HG02981 (cell line): ENCODE measurements around the gene EYS.
"Not testable (repeated sequence)": the region's sequence is repeated elsewhere in the genome, so short reads cannot be mapped to it uniquely, and the experiment has no call there.

Source experiments
- ATAC-seq: cut with Tn5 transposase; IDR thresholded peaks from one replicate; pipeline ENCODE4 v1.9.1; 2021; ENCODE audit warnings: mild to moderate bottlenecking, moderate library complexity; ENCODE audit not compliant: unreplicated experiment

The EYS gene

GRCh38 chr6:65469650-65470049 lies 237.4 kb downstream of the EYS start:
- ATAC-seq: no peak

- ATAC-seq: no peak
These were observed 238.7 kb downstream of the EYS start for GRCh38 chr6:65468307-65468706.

DNA sequence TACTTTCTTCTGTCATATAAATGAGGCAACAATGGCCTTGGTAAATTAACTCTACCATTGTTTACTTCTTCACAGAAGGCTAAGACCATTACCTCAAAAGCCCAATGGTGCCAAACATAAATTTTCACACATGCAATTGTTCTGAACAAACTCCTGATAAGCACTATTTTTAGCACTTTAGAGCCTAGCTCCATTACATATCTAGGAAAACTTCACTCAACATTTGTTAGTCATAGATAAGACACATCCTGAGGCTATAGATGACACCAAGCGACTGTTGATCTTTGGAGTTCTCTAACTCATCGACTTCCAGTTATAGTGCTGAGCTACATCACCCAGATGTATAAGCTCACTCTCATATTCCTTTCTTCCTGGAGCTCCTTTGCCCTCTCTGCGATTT lies 245.9 kb downstream of the EYS start:
- no peak for ATAC-seq

DNA sequence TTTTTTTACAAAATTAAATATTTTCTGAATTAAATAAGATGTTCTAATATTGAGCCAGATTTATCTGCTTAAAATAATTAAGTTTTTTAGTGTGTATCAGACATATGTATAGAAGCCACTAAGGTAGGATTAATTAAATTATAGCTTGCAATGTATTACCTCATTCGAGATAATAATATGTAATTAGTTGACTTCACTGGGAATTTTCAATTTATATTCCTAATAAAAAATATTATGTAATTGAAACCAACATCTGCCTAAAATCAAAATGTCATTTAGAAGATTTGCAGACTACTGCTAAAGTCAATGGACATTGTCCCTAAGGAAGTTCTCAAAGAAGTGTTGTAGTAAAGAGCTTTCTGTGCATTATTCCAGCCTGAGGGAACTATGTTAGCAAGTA lies 254.7 kb downstream of the EYS start:
- ATAC-seq: no peak

- no peak for ATAC-seq
These were observed 256.6 kb downstream of the EYS start for GRCh38 chr6:65450451-65450850.

DNA sequence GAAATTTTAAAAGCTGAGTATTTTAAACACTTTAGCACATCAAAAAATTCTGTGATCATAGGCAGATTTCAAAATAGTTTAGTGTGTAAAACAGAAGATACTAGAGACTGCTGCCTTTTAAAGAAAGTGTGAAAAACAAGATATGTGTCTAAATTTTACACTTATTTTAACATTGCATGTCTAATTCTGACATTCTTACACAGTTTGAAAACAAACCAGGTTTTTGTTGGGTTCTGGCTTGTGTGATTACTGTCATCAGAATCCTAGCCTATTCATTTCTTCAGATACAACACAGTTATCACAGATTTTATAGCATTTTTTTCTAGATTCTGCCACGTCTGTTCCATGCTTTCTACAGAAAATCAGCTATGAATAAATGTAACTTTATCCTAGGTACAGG lies 257.1 kb downstream of the EYS start:
- no peak for ATAC-seq

DNA sequence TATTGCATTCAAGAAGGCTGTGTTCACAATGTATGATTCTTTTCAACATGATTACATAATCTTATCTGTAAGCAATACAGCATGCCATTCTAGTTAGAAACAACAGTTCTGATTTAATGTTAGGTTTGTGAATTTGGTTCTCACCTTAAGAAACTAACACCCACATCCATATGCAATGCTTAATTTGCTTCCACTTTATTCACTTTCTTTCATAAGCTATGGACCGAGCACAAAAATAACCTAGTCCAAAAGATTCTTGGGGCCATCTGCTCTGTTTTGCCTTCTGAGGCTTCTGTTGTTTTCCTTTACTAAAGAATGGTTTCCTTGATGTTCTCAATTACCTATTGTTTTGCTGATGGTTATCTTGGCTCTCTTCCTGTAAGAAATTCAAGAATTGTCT lies 258.2 kb downstream of the EYS start:
- no peak for ATAC-seq

DNA sequence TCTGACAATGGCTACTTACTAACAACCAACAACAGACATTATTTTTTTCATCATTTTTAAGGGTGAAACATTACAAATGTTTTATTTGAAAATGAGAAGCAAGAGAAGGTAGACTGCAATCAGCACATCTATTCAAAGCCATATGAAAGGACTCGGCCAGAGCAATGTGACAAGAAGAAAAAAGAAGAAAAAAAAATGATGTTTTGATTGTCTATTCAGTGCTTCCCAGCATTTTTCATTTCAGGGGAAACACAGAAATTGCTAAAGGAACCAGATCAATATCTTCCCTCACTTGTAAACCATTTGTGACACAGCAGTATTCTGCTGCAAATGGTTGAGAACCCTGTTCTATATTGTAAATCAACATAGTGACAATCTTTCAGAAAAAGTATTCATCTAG lies 270.7 kb downstream of the EYS start:
- no peak for ATAC-seq

DNA sequence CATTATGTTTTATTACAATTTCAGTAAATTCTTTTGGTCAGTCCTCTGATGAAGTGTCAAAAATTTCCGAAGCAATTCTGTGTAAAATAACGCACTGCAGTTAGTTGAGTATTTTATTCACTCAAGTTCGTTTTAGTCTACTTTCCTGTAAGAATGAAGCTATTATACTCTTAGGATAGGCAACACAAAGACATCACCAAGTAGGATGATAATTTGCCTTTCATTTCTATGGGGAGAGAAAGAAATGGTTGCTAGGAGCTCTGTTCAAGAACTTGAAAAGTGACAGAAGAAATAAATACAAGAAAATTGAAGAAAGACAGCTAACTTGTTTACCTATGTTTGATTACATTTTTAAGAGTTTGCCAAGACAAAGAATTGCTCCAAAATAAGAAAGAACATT lies 290.4 kb downstream of the EYS start:
- no peak for ATAC-seq

DNA sequence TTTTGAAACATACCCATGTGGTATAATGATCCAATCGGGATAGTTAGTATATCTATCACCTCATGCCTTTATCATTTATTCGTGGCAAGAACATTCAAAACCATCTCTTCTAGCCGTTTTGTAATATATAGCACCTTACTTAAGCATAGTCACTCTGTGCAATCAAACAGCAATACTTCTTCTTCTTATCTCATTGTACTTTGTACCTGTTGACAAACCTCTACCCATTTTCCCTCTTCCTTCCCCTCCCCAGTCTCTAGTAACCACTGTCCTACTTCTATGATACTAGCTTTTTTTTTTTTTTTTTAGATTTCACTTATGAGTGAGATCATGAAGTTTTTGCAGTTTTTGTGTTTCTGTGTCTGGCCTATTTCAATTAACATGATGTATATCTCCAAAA lies 296.7 kb downstream of the EYS start:
- no peak for ATAC-seq

- ATAC-seq: no peak
These were observed 304.5 kb downstream of the EYS start for GRCh38 chr6:65402564-65402963.

DNA sequence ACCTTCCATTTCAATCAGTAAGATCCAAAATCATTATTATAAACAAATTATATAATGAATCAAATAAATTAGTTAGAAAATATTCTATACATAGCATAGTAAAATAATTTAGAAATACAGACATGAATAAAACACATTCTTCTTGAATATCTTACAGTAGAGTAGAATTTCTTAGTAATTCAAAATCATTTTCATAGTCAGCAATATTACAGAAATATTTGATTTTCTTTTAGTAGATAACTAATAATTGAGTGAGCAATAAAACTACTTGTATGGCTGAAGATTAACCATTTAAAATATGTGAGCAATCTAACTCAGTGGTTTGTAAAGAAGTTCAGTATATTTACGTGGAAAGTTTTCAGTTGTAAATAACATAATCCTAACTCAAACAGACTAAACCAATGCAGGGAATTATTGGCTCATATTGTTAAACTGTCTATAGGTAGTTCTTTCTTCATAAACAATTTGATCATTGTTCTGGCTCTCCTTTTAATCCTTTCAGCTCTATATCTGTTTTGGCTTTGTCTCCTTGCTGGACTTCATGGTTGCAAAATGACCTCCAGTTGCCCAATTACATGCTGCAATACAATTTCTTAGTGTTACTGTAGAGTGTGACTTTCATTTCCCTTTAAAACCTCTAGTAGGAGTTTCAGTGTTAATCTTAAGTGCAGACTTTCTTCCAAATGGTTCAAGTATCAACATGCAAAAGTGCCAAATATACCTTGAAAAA lies 307.5 kb downstream of the EYS start:
- no peak for ATAC-seq

DNA sequence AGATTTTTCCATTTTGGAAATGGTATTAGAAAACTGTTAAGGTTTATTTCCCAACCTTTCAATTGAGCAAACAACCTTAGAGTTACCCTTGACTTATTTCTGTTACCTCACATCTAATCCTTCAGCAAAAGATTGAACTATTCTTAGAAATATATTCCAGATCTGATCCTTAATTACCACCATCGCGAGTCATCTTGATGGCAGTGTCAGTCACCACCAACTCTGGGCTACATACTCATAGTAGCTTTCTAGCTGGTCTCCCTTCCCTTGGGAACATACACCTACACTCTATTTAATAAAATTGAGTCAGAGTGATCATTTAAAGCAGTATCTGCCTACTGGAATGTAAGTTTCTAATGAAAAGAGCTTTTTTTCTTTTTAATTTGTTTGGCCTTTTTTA lies 308.2 kb downstream of the EYS start:
- no peak for ATAC-seq

DNA sequence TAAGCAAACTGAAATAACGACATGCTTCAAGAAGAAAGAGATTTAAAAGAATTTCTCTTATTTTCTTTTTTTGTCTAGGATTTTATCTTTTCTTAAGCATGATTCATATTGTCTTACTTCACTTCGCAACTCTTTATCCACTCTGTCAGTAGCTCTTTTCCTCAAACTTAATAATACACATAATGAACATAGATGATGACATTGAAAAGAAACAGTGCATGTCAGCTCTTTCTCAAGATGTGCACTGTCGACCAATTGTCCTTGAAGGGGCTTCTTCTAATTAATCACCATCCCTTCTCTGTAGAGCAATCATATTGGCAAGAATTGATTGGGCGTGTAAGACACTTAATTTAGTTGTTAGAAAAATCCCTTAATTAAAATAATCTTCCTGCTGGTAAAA lies 356.5 kb downstream of the EYS start:
- no peak for ATAC-seq

DNA sequence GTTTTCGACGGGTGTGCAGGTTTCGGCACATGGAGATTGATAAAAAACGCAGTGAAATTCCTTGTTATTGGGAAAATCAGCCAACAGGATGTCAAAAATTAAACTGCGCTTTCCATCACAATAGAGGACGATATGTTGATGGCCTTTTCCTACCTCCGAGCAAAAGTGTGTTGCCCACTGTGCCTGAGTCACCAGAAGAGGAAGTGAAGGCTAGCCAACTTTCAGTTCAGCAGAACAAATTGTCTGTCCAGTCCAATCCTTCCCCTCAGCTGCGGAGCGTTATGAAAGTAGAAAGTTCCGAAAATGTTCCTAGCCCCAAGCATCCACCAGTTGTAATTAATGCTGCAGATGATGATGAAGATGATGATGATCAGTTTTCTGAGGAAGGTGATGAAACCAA lies 404.4 kb downstream of the EYS start:
- ATAC-seq: not testable (repeated sequence)

- no peak for ATAC-seq
These were observed 407.8 kb downstream of the EYS start for GRCh38 chr6:65299236-65299635.

GRCh38 chr6:65295812-65296211 lies 411.2 kb downstream of the EYS start:
- no peak for ATAC-seq

DNA sequence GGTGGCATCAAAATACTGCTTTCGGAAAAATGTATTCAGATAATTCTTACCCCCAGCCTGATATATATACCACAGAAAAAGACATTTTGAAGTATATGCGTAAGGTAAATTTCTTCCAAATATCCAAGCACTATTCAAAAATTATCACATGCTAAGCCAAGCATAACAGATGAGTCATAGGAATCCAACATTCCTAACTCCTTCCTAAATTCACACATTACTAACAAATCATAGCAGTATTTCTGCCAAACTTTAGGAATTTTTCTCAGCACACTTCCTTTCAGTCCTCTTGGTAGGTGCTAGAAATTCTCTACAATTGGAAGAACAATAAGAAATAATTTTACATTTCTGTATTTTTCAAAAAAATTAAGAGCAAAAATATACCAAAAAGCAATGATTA lies 417.5 kb downstream of the EYS start:
- ATAC-seq: no peak

DNA sequence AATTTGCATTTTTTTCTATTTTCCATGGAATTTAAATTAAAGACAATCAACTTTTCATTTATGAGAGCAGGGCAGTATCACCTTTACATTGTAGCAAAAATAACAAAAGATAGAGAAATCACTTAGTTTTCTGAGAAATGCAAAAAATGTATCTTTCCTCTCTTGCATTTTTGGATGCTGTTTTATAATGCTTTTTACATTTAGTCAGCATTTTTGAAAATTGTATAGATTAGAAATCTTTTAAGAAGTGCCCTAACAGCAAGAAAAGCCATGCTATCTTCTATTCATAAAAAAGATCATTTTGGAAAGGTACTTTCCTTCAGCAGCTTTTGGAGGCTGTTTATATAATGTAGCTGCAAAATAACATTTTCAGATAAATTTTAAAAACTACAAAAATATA lies 421.8 kb downstream of the EYS start:
- ATAC-seq: no peak

GRCh38 chr6:65280060-65280459 lies 427.0 kb downstream of the EYS start:
- no peak for ATAC-seq

- no peak for ATAC-seq
These were observed 444.8 kb downstream of the EYS start for GRCh38 chr6:65262241-65262640.

- no peak for ATAC-seq
These were observed 447.0 kb downstream of the EYS start for GRCh38 chr6:65259982-65260381.

DNA sequence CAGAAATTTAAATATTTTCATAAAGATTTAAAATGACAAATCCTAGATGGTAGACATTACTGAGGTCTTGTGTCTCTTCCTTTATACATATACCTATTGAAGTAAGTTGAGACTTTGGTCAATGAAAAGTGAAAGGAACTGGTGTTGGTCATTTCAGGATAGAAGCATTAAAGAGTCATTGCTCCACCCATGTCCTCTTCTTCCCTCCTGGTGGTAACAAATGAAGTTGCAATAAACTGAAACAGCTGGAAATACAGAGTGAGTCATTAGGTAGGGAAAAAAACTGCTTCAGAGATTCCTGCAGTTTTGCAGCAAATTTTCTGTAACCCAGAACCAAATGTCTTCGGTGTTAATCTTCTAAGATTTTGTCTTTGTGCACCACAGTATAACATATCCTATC lies 448.0 kb downstream of the EYS start:
- ATAC-seq: no peak
